CD14-positive monocyte (primary cell): Measurements from ENCODE around the gene AOPEP. TPM values are rescaled to one million over a fixed set of nuclear protein-coding genes. Genes with fewer than 3 reads are reported as not detected.

ENCODE experiments used
- DNase-seq, 3 donors: peaks; one replicate each; pipeline ENCODE4 v3.0.0-alpha.2; 2011 to 2022
- H2AFZ ChIP-seq: 2 replicates; pipeline ENCODE4 v1.6.0; 2012; ENCODE audit warnings: mild to moderate bottlenecking, low read depth, low read length, inconsistent platforms; ENCODE audit not compliant: insufficient read depth, poor library complexity, severe bottlenecking
- H3K27ac ChIP-seq, 2 donors: 1 replicate in 1 of 2; 2 replicates in 1 of 2; pipeline ENCODE4 v1.5.1; 2012 to 2013; ENCODE audit warnings: low read length in 2 of 2, control low read depth in 1 of 2, inconsistent platforms in 1 of 2, low read depth in 1 of 2, mild to moderate bottlenecking in 1 of 2
- H3K27me3 ChIP-seq, 2 donors: one replicate each; pipeline versions ENCODE4 v1.6.0 to v1.6.1; 2011 to 2013; ENCODE audit warnings: low read length in 2 of 2; ENCODE audit not compliant: control insufficient read depth in 2 of 2, insufficient read depth in 2 of 2
- H3K36me3 ChIP-seq, 2 donors: replicated peaks in 1 of 2; 1 replicate in 1 of 2; 2 replicates in 1 of 2; pipeline versions ENCODE4 v1.5.1 to v1.6.1; 2012 to 2013; ENCODE audit warnings: low read length in 2 of 2, control low read depth in 1 of 2, inconsistent platforms in 1 of 2, mild to moderate bottlenecking in 1 of 2; ENCODE audit not compliant: insufficient read depth in 2 of 2, control insufficient read depth in 1 of 2
- H3K4me1 ChIP-seq, 2 donors: 1 replicate in 1 of 2; 2 replicates in 1 of 2; pipeline versions ENCODE4 v1.5.1 to v1.6.1; 2012 to 2013; ENCODE audit warnings: low read length in 2 of 2, control low read depth in 1 of 2, inconsistent platforms in 1 of 2, mild to moderate bottlenecking in 1 of 2, moderate library complexity in 1 of 2; ENCODE audit not compliant: insufficient read depth in 2 of 2, control insufficient read depth in 1 of 2
- H3K4me2 ChIP-seq: replicated peaks from 2 replicates; pipeline ENCODE3; 2012; ENCODE audit warnings: low read length, moderate library complexity, mild to moderate bottlenecking; ENCODE audit not compliant: poor library complexity, severe bottlenecking; ENCODE audit errors: extremely low read depth
- H3K4me3 ChIP-seq, 3 experiments: fragments of 200-600 bp in 1 of 3; sonication (generic) in 1 of 3; replicated peaks in 1 of 3; 1 replicate in 2 of 3; 2 replicates in 1 of 3; pipeline ENCODE4 v1.5.1; 2011 to 2013; ENCODE audit warnings: low read length in 3 of 3, mild to moderate bottlenecking in 3 of 3, control low read depth in 2 of 3, low read depth in 2 of 3, inconsistent platforms in 1 of 3, moderate library complexity in 1 of 3
- H3K79me2 ChIP-seq: 2 replicates; pipeline ENCODE4 v1.6.0; 2012; ENCODE audit warnings: mild to moderate bottlenecking, control low read depth, inconsistent platforms, low read length, moderate library complexity; ENCODE audit not compliant: insufficient read depth
- H3K9ac ChIP-seq: 2 replicates; pipeline ENCODE4 v1.6.0; 2017; ENCODE audit warnings: low read length, mild to moderate bottlenecking; ENCODE audit not compliant: insufficient read depth, poor library complexity, severe bottlenecking
- H3K9me3 ChIP-seq, 2 donors: replicated peaks in 1 of 2; 1 replicate in 1 of 2; 2 replicates in 1 of 2; pipeline versions ENCODE4 v1.5.1 to v1.6.1; 2012 to 2013; ENCODE audit warnings: low read length in 2 of 2, control low read depth in 1 of 2; ENCODE audit not compliant: control insufficient read depth in 1 of 2, insufficient read depth in 1 of 2
- H4K20me1 ChIP-seq: 2 replicates; pipeline ENCODE4 v1.6.0; 2012; ENCODE audit warnings: mild to moderate bottlenecking, low read length, control low read depth, moderate library complexity; ENCODE audit not compliant: insufficient read depth
- H3K27ac Mint-ChIP-seq, 7 donors: one replicate each; pipeline ENCODE4 v1.8.0; 2020; ENCODE audit warnings: mild to moderate bottlenecking in 7 of 7, mixed read lengths in 7 of 7, moderate library complexity in 6 of 7, inconsistent platforms in 2 of 7
- H3K27me3 Mint-ChIP-seq, 3 donors: one replicate each; pipeline ENCODE4 v1.8.0; 2021 to 2022; ENCODE audit warnings: low read depth in 3 of 3, mild to moderate bottlenecking in 3 of 3, mixed read lengths in 3 of 3, moderate library complexity in 3 of 3, inconsistent platforms in 1 of 3
- H3K36me3 Mint-ChIP-seq, 2 donors: one replicate each; pipeline ENCODE4 v1.8.0; 2020; ENCODE audit warnings: mixed read lengths in 2 of 2, inconsistent platforms in 1 of 2, mild to moderate bottlenecking in 1 of 2
- H3K4me1 Mint-ChIP-seq: one replicate; pipeline ENCODE4 v1.8.0; 2020; ENCODE audit warnings: mild to moderate bottlenecking, mixed read lengths
- H3K4me3 Mint-ChIP-seq, 2 donors: one replicate each; pipeline ENCODE4 v1.8.0; 2020; ENCODE audit warnings: mild to moderate bottlenecking in 2 of 2, mixed read lengths in 2 of 2, moderate library complexity in 1 of 2
- H3K9me3 Mint-ChIP-seq, 7 donors: one replicate each; pipeline ENCODE4 v1.8.0; 2020 to 2022; ENCODE audit warnings: mixed read lengths in 7 of 7, mild to moderate bottlenecking in 6 of 7, moderate library complexity in 6 of 7, inconsistent platforms in 2 of 7
- WGBS: methylation state at CpG from one replicate; pipeline ENCODE4 v1.1.5; 2013; ENCODE audit warnings: missing lambda C conversion rate; ENCODE audit not compliant: insufficient coverage; 5-methylcytosine and 5-hydroxymethylcytosine counted together
- intact Hi-C, 2 donors: fragments of 100-400 bp; cut with micrococcal nuclease; formaldehyde crosslinking; loops; one replicate each; pipeline versions ENCODE4 v1.15.0 to v1.15.1; 2023
- polyA plus RNA-seq, 3 donors: library from polyadenylated mRNA; depleted of rRNA in 1 of 3; unstranded in 2 of 3; stranded (reverse) in 1 of 3; fragments of 300-500 nt in 2 of 3; fragments of >200 nt in 1 of 3; fragmentation: Illumina TruSeq in 2 of 3; gene quantifications; 1 replicate in 2 of 3; 2 replicates in 1 of 3; pipeline ENCODE4 v1.2.3, GENCODE V29; 2012 to 2021
- TF ChIP-seq, protein P1 (sequence below): fragments of 200-600 bp; IDR thresholded peaks from one replicate; pipeline ENCODE4 v1.8.0; 2022; ENCODE audit warnings: antibody characterized with exemption, mild to moderate bottlenecking

The AOPEP gene
- polyA plus RNA-seq, 3 donors, result 3.0 to 4.1 (median 3.1) TPM

DNA sequence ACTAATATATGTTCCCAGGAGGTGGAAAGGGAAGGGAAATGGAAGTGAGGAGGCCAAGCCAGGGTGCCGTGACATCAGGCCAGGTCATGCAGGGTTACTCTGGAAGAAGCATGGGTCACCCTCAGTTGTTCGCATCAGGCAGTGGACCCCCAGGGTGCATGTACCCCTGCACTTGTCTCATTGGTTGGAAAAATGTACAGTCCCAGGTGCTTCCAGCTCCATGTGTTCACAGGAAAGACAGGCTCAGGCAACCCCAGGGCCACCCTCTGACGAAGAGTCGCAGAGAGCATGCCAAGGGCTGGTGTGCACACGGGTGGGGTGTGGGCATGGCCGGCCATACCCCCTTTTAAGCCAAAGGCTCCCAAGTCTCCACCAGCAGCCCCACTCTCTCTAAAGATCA, 208.9 kb downstream of the AOPEP start:
- Mint-ChIP-seq H3K9me3 (peaks cover 0 to 3% (median 2%) of the 10 kb centered on the region in 7 donors), H3K4me3 (no peak overlapping the region), H3K27me3 (peaks cover 0 to 1% (median 0%) of the 10 kb centered on the region in 3 donors), H3K36me3 (peaks cover 4 to 8% of the 10 kb centered on the region in 2 donors), H3K27ac (no peak overlapping the region), H3K4me1 (peaks cover 3% of the 10 kb centered on the region)
- 92% methylated on average over 3 of the region's 6 CpGs for WGBS
- no peaks in the 10 kb centered on the region for H3K4me1 ChIP-seq
- DNase-seq, result no peak
- intact Hi-C loops, result no loop called here
- H3K4me2 ChIP-seq, result no peak overlapping the region
- H3K36me3 ChIP-seq, result no peaks in the 10 kb centered on the region
- H3K9me3 ChIP-seq, result no peaks in the 10 kb centered on the region
- no peaks in the 10 kb centered on the region for H4K20me1 ChIP-seq
- H3K79me2 ChIP-seq, result no peaks in the 10 kb centered on the region
- no peak overlapping the region for H2AFZ ChIP-seq
- H3K27me3 ChIP-seq, result no peaks in the 10 kb centered on the region
- TF ChIP-seq, protein P1, sequence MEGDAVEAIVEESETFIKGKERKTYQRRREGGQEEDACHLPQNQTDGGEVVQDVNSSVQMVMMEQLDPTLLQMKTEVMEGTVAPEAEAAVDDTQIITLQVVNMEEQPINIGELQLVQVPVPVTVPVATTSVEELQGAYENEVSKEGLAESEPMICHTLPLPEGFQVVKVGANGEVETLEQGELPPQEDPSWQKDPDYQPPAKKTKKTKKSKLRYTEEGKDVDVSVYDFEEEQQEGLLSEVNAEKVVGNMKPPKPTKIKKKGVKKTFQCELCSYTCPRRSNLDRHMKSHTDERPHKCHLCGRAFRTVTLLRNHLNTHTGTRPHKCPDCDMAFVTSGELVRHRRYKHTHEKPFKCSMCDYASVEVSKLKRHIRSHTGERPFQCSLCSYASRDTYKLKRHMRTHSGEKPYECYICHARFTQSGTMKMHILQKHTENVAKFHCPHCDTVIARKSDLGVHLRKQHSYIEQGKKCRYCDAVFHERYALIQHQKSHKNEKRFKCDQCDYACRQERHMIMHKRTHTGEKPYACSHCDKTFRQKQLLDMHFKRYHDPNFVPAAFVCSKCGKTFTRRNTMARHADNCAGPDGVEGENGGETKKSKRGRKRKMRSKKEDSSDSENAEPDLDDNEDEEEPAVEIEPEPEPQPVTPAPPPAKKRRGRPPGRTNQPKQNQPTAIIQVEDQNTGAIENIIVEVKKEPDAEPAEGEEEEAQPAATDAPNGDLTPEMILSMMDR, result no peak
- H3K4me3 ChIP-seq, result no peak overlapping the region
- H3K27ac ChIP-seq, result no peak overlapping the region
- no peak overlapping the region for H3K9ac ChIP-seq

DNA sequence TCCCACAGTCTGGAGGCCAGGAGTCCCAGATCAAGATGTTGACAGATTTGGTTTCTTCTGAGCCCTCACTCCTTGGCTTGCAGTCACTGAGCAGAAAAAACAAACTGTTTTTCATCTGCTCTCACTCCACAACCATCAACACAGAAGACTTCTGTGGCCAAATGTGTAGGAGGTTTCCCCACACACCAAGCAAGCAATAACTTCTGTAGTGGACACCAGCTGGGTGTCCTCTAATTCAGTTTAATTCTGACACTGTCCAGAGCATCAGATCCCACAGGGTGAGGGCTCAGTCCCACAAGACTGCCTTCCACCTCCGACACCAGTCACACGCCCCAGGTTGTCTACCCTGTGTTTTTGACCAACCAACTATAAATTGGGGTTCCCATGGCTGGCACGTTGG, 209.9 kb downstream of the AOPEP start:
- no peak for DNase-seq
- Histone ChIP-seq H3K4me1 (no peaks in the 10 kb centered on the region), H3K9me3 (no peaks in the 10 kb centered on the region), H4K20me1 (no peaks in the 10 kb centered on the region), H3K4me3 (no peak overlapping the region), H3K36me3 (no peaks in the 10 kb centered on the region), H3K27me3 (no peaks in the 10 kb centered on the region), H3K4me2 (no peak overlapping the region), H3K79me2 (no peaks in the 10 kb centered on the region), H3K27ac (no peak overlapping the region), H3K9ac (no peak overlapping the region), H2AFZ (no peak overlapping the region)
- Mint-ChIP-seq H3K4me1 (peaks cover 3% of the 10 kb centered on the region), H3K27ac (peak overlapping the region in 1 of 7 donors; percentile 21), H3K27me3 (peaks cover 0 to 1% (median 0%) of the 10 kb centered on the region in 3 donors), H3K36me3 (peaks cover 8 to 10% of the 10 kb centered on the region in 2 donors), H3K9me3 (peaks cover 0 to 3% (median 2%) of the 10 kb centered on the region in 7 donors), H3K4me3 (no peak overlapping the region)
- WGBS, result no CpG with 5 or more reads among the region's 3 CpGs
- intact Hi-C loops, result no loop called here
- TF ChIP-seq, protein P1, result no peak
